Epithelial cell of proximal tubule (primary cell): ENCODE results near the gene OR2T27. TPM values are rescaled to one million over a fixed set of nuclear protein-coding genes. Genes with fewer than 3 reads are reported as not detected.
A peak's percentile ranks its signal among the peaks of the same experiment; 100 is the strongest.
"Not testable (repeated sequence)": the region's sequence is repeated elsewhere in the genome, so short reads cannot be mapped to it uniquely, and the experiment has no call there.

ENCODE experiments used
- DNase-seq: peaks from one replicate; pipeline ENCODE4 v3.0.0-alpha.2; 2011; ENCODE audit warnings: low read depth
- H3K4me3 ChIP-seq: 2 replicates; pipeline ENCODE4 v1.5.1; 2011; ENCODE audit warnings: low read depth, mild to moderate bottlenecking, low read length
- CTCF ChIP-seq: conservative IDR thresholded peaks from 2 replicates; pipeline ENCODE4 v1.5.1; 2012; ENCODE audit warnings: low read depth, mild to moderate bottlenecking, low read length
- total RNA-seq: library from RNA; depleted of rRNA; stranded (reverse); fragments of >200 nt; gene quantifications from 2 replicates; pipeline ENCODE4 v1.2.3, GENCODE V29; 2015

Gene OR2T27
- total RNA-seq, 1 donor from 2014 or later = not detected

- DNase-seq = no peak
- peak; percentile 43 for TF ChIP-seq CTCF
These were observed 40.9 kb upstream of the OR2T27 start for GRCh38 chr1:248696261-248696660.

GRCh38 chr1:248695451-248696132 is 40.3 kb upstream of the OR2T27 start:
- no peak overlapping the region for H3K4me3 ChIP-seq
- TF ChIP-seq CTCF = no peak
- peak; percentile 50 for DNase-seq

More at GRCh38 chr1:248696261-248696660, 40.9 kb upstream of the OR2T27 start:
- H3K4me3 ChIP-seq = no peak overlapping the region

GRCh38 chr1:248691567-248692155 is 36.3 kb upstream of the OR2T27 start:
- DNase-seq = no peak
- H3K4me3 ChIP-seq = no peak overlapping the region
- no peak for TF ChIP-seq CTCF

GRCh38 chr1:248688527-248689298 is 33.4 kb upstream of the OR2T27 start:
- H3K4me3 ChIP-seq = no peak overlapping the region
- no peak for TF ChIP-seq CTCF
- no peak for DNase-seq

- peak; percentile 68 for TF ChIP-seq CTCF
- no peak for DNase-seq
- H3K4me3 ChIP-seq = no peak overlapping the region
These were observed 31.5 kb upstream of the OR2T27 start for GRCh38 chr1:248686815-248687214.

GRCh38 chr1:248681651-248682050 is 26.3 kb upstream of the OR2T27 start:
- no peak for TF ChIP-seq CTCF
- no peak for DNase-seq
- no peak overlapping the region for H3K4me3 ChIP-seq

GRCh38 chr1:248670003-248670402 is 14.7 kb upstream of the OR2T27 start:
- DNase-seq = no peak
- TF ChIP-seq CTCF = no peak
- H3K4me3 ChIP-seq = no peak overlapping the region

GRCh38 chr1:248663453-248664328 is 8.4 kb upstream of the OR2T27 start:
- not testable (repeated sequence) for DNase-seq, H3K4me3 ChIP-seq

- not testable (repeated sequence) for DNase-seq, H3K4me3 ChIP-seq
These were observed 1.5 kb upstream of the OR2T27 start for GRCh38 chr1:248656797-248657196.
